CD4-positive, CD25-positive, alpha-beta regulatory T cell (primary cell): Measurements from ENCODE around the gene NUDT21. TPM values are rescaled to one million over a fixed set of nuclear protein-coding genes. Genes with fewer than 3 reads are reported as not detected.
"Not testable (repeated sequence)": the region's sequence is repeated elsewhere in the genome, so short reads cannot be mapped to it uniquely, and the experiment has no call there.

Experiments used
- ATAC-seq, 2 donors: fragments of 150-1000 bp; cut with Tn5 transposase; one replicate each; pipeline ENCODE4 v1.10.0; 2021; ENCODE audit warnings: low read depth in 2 of 2, moderate number of reproducible peaks in 2 of 2, moderate library complexity in 1 of 2
- DNase-seq, 3 donors: peaks; one replicate each; pipeline versions ENCODE4 v3.0.0 to v3.0.0-alpha.2; 2012 to 2022; ENCODE audit warnings: mixed read lengths in 1 of 3
- H3K27ac ChIP-seq: one replicate; pipeline ENCODE4 v1.7.0; 2013; ENCODE audit warnings: mild to moderate bottlenecking, low read length; ENCODE audit not compliant: insufficient read depth, poor library complexity, severe bottlenecking
- H3K27me3 ChIP-seq: one replicate; pipeline ENCODE4 v1.7.0; 2013; ENCODE audit warnings: low read length; ENCODE audit not compliant: control insufficient read depth, insufficient read depth
- H3K36me3 ChIP-seq: one replicate; pipeline ENCODE4 v1.7.0; 2013; ENCODE audit warnings: mild to moderate bottlenecking, low read length, moderate library complexity; ENCODE audit not compliant: control insufficient read depth, insufficient read depth
- H3K4me1 ChIP-seq: 2 replicates; pipeline ENCODE4 v1.7.0; 2013; ENCODE audit warnings: mild to moderate bottlenecking, low read length; ENCODE audit not compliant: insufficient read depth, control insufficient read depth, poor library complexity, severe bottlenecking
- H3K4me3 ChIP-seq: one replicate; pipeline ENCODE4 v1.7.0; 2013; ENCODE audit warnings: low read depth, mild to moderate bottlenecking, low read length, moderate library complexity
- H3K9me3 ChIP-seq, 2 experiments: 1 replicate in 1 of 2; 2 replicates in 1 of 2; pipeline ENCODE4 v1.7.0; 2013; ENCODE audit warnings: low read length in 2 of 2, mild to moderate bottlenecking in 1 of 2, moderate library complexity in 1 of 2; ENCODE audit not compliant: control insufficient read depth in 2 of 2
- H3K27ac Mint-ChIP-seq, 3 donors: one replicate each; pipeline ENCODE4 v1.8.0; 2020 to 2022; ENCODE audit warnings: mild to moderate bottlenecking in 3 of 3, mixed read lengths in 3 of 3, moderate library complexity in 2 of 3
- H3K27me3 Mint-ChIP-seq: one replicate; pipeline ENCODE4 v1.8.0; 2022; ENCODE audit warnings: mild to moderate bottlenecking, mixed read lengths
- H3K36me3 Mint-ChIP-seq: one replicate; pipeline ENCODE4 v1.8.0; 2020; ENCODE audit warnings: mixed read lengths
- H3K4me1 Mint-ChIP-seq, 4 donors: one replicate each; pipeline ENCODE4 v1.8.0; 2020 to 2022; ENCODE audit warnings: mixed read lengths in 4 of 4, mild to moderate bottlenecking in 1 of 4
- H3K4me3 Mint-ChIP-seq, 4 donors: one replicate each; pipeline ENCODE4 v1.8.0; 2020 to 2022; ENCODE audit warnings: mild to moderate bottlenecking in 4 of 4, mixed read lengths in 4 of 4, moderate library complexity in 3 of 4
- H3K9me3 Mint-ChIP-seq, 7 donors: one replicate each; pipeline ENCODE4 v1.8.0; 2020 to 2022; ENCODE audit warnings: mixed read lengths in 7 of 7, mild to moderate bottlenecking in 3 of 7, moderate library complexity in 2 of 7
- polyA plus RNA-seq, 4 donors: library from polyadenylated mRNA; unstranded; fragments of 300-500 nt; fragmentation: Illumina TruSeq; gene quantifications; one replicate each; pipeline ENCODE4 v1.2.3, GENCODE V29; 2021
- total RNA-seq: library from RNA; stranded (reverse); gene quantifications from one replicate; pipeline ENCODE4 v1.2.3, GENCODE V29; 2022

Gene NUDT21
- total and polyA plus RNA-seq, 5 donors from 2014 or later = 91.9 to 128 (median 104) TPM

- Mint-ChIP-seq H3K27me3 (no peaks in the 10 kb centered on the region), H3K27ac (no peak overlapping the region), H3K4me1 (peaks cover 0 to 8% (median 5%) of the 10 kb centered on the region in 4 donors), H3K9me3 (peaks cover 0 to 30% (median 12%) of the 10 kb centered on the region in 7 donors), H3K36me3 (peaks cover 85% of the 10 kb centered on the region), H3K4me3 (no peak overlapping the region)
- H3K36me3 ChIP-seq = peaks cover 87% of the 10 kb centered on the region
- no peak for DNase-seq
- no peak overlapping the region for H3K27ac ChIP-seq
- H3K27me3 ChIP-seq = no peaks in the 10 kb centered on the region
- H3K4me1 ChIP-seq = no peaks in the 10 kb centered on the region
- peaks cover 11 to 17% of the 10 kb centered on the region in 2 experiments for H3K9me3 ChIP-seq
- no peak overlapping the region for H3K4me3 ChIP-seq
- no peak for ATAC-seq
These were observed 68.2 kb downstream of the NUDT21 start for GRCh38 chr16:56382901-56383355.

- no peaks in the 10 kb centered on the region for H3K27me3 ChIP-seq
- H3K36me3 Mint-ChIP-seq = peaks cover 83% of the 10 kb centered on the region
- no peak overlapping the region for H3K4me3 Mint-ChIP-seq
- peaks cover 11 to 17% of the 10 kb centered on the region in 2 experiments for H3K9me3 ChIP-seq
- no peaks in the 10 kb centered on the region for H3K27me3 Mint-ChIP-seq
- peaks cover 82% of the 10 kb centered on the region for H3K36me3 ChIP-seq
- H3K4me1 Mint-ChIP-seq = peaks cover 3 to 11% (median 9%) of the 10 kb centered on the region in 4 donors
- peaks cover 0 to 30% (median 13%) of the 10 kb centered on the region in 7 donors for H3K9me3 Mint-ChIP-seq
- no peak overlapping the region for H3K27ac Mint-ChIP-seq
- no peaks in the 10 kb centered on the region for H3K4me1 ChIP-seq
- H3K27ac ChIP-seq = no peak overlapping the region
- no peak overlapping the region for H3K4me3 ChIP-seq
- DNase-seq = no peak
- no peak for ATAC-seq
These were observed 68.7 kb downstream of the NUDT21 start for GRCh38 chr16:56382459-56382858.

DNA sequence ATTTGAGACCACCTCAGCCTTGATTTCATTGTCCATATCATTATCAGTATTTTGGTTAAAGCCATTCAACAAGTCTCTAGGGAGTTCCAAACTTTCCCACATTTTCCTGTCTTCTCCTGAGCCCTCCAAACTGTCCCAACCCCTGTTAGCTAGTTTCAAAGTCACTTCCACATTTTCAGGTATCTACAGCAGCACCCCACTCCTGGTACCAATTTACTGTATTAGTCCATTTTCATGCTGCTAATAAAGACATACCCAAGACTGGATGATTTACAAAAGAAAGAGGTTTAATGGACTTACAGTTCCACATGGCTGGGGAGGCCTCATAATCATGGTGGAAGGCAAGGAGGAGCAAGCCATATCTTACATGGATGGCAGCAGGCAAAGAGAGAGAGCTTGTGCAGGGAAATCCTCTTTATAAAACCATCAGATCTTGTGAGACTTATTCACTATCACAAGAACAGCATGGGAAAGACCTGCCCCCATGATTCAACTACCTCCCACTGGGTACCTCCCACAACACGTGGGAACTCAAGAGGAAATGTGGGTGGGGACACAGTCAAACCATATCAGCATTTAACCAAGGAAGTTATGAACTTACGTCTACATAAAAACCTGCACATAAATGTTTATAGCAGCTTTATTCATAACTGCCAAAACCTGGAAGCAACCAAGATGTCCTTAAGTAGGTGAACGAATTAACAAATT is 70.2 kb downstream of the NUDT21 start:
- Mint-ChIP-seq H3K9me3 (peaks cover 0 to 30% (median 14%) of the 10 kb centered on the region in 7 donors), H3K36me3 (peaks cover 76% of the 10 kb centered on the region), H3K4me1 (peaks cover 4 to 18% (median 14%) of the 10 kb centered on the region in 4 donors)
- not testable (repeated sequence) for H3K4me3 Mint-ChIP-seq, DNase-seq, H3K27me3 Mint-ChIP-seq, H3K4me1 ChIP-seq, H3K27ac ChIP-seq, H3K27ac Mint-ChIP-seq, ATAC-seq, H3K27me3 ChIP-seq, H3K4me3 ChIP-seq
- H3K9me3 ChIP-seq = peaks cover 11 to 17% of the 10 kb centered on the region in 2 experiments
- peaks cover 73% of the 10 kb centered on the region for H3K36me3 ChIP-seq

Other genes starting within 250 kb of the NUDT21 start
- 77.3 TPM for gene AMFR, start 25.8 kb downstream of the NUDT21 start, total RNA-seq
- 10 to 100 TPM; 21.1 to 60.4 (median 44.0) TPM for gene AMFR, start 25.8 kb downstream of the NUDT21 start, polyA plus RNA-seq
- gene OGFOD1, start 222 bp upstream of the NUDT21 start, total RNA-seq = 22.7 TPM
- 10 to 100 TPM; 80.9 to 96.4 (median 85.7) TPM for gene OGFOD1, start 222 bp upstream of the NUDT21 start, polyA plus RNA-seq
- gene BBS2, start 68.7 kb upstream of the NUDT21 start, total RNA-seq = 46.5 TPM
- gene BBS2, start 68.7 kb upstream of the NUDT21 start, polyA plus RNA-seq = 10 to 100 TPM; 24.8 to 39.2 (median 33.6) TPM
- not detected for gene MT4, start 113.7 kb upstream of the NUDT21 start, total RNA-seq
- not detected for gene MT4, start 113.7 kb upstream of the NUDT21 start, polyA plus RNA-seq
- gene MT3, start 138.2 kb upstream of the NUDT21 start, total RNA-seq = not detected
- gene MT3, start 138.2 kb upstream of the NUDT21 start, polyA plus RNA-seq = 1 to 10 TPM in 1 of 4 donors, not detected in 3; 1.2 TPM
- 110 TPM for gene MT2A, start 157.3 kb upstream of the NUDT21 start, total RNA-seq
- gene MT2A, start 157.3 kb upstream of the NUDT21 start, polyA plus RNA-seq = 100 to 1,000 TPM; 103 to 444 (median 261) TPM
- gene MT1E, start 174.4 kb upstream of the NUDT21 start, total RNA-seq = 10.4 TPM
- gene MT1E, start 174.4 kb upstream of the NUDT21 start, polyA plus RNA-seq = 10 to 100 TPM in 3 of 4 donors, 1 to 10 TPM in 1; 5.6 to 86.9 (median 24.7) TPM
- not detected for gene MT1M, start 181.3 kb upstream of the NUDT21 start, total RNA-seq
- not detected for gene MT1M, start 181.3 kb upstream of the NUDT21 start, polyA plus RNA-seq
- not detected for gene MT1A, start 187.3 kb upstream of the NUDT21 start, total RNA-seq
- not detected for gene MT1A, start 187.3 kb upstream of the NUDT21 start, polyA plus RNA-seq
- gene MT1B, start 200.6 kb upstream of the NUDT21 start, total RNA-seq = not detected
- gene MT1B, start 200.6 kb upstream of the NUDT21 start, polyA plus RNA-seq = not detected
- gene MT1F, start 206.6 kb upstream of the NUDT21 start, total RNA-seq = 6.8 TPM
- 10 to 100 TPM; 26.0 to 88.5 (median 37.1) TPM for gene MT1F, start 206.6 kb upstream of the NUDT21 start, polyA plus RNA-seq
- not detected for gene MT1G, start 216.7 kb upstream of the NUDT21 start, total RNA-seq
- not detected for gene MT1G, start 216.7 kb upstream of the NUDT21 start, polyA plus RNA-seq
- gene MT1H, start 218.5 kb upstream of the NUDT21 start, total RNA-seq = not detected
- not detected for gene MT1H, start 218.5 kb upstream of the NUDT21 start, polyA plus RNA-seq
- gene MT1X, start 231.1 kb upstream of the NUDT21 start, total RNA-seq = 20.2 TPM
- 100 to 1,000 TPM; 125 to 231 (median 159) TPM for gene MT1X, start 231.1 kb upstream of the NUDT21 start, polyA plus RNA-seq